ENCODE data around the gene CCNL2. TPM values are rescaled to one million over a fixed set of nuclear protein-coding genes. Genes with fewer than 3 reads are reported as not detected.

The CCNL2 gene
- total and polyA plus RNA-seq, 2 of the 13 experiments (the other 11 are each of a cell fraction or from before 2014, with no cell fraction given) = 105 to 340 TPM

GRCh38 chr1:1432951-1433803 is 34.0 kb upstream of the CCNL2 start (continued):
- TF ChIP-seq ZGPAT (CRISPR knock-in tag; IDR thresholded peaks at IDR 0.05) = peak; percentile 93
- TF ChIP-seq ZBTB39 (CRISPR knock-in tag; IDR thresholded peaks at IDR 0.05) = peak; percentile 64; the same call in 1 of the 2 replicates
- no peak for TF ChIP-seq MTF2 (CRISPR knock-in tag; IDR thresholded peaks at IDR 0.05; ENCODE audit: borderline replicate concordance)
- TF ChIP-seq CREB1 (IDR thresholded peaks at IDR 0.05) = peak; percentile 2; the same call in 1 of the 2 replicates
- TF ChIP-seq CREB1 (CRISPR knock-in tag; IDR thresholded peaks at IDR 0.05) = no peak

- no peaks in the 10 kb centered on the region for H3K27me3 ChIP-seq (ENCODE audit: control insufficient read depth in 1 of 2, insufficient read depth in 2 of 2, low read length in 2 of 2)
- H2AFZ ChIP-seq (ENCODE audit: low read length) = no peak overlapping the region
- H4K20me1 ChIP-seq (ENCODE audit: insufficient read depth, low read length) = no peaks in the 10 kb centered on the region
- DNase-seq (ENCODE audit: low spot score) (no peak), ATAC-seq (peak; percentile 7), FAIRE-seq (no peak)
- peak overlapping the region; percentile 89 for H3K4me2 ChIP-seq (ENCODE audit: low read depth, low read length)
- WGBS (ENCODE audit: low lambda C conversion rate) = 0% methylated on average over 6 of the region's 28 CpGs
- ChIA-PET CTCF (ENCODE audit: low intra/inter-chr PET ratio, low total read pairs) (no interaction called here), POLR2A (interaction anchor here (0.7 to 11.0 kb wide), 16 partner anchors 8 to 246 kb away, joined by 3 to 355 read pairs (median 10); partner anchors contain the start of genes ANKRD65, AURKAIP1, CCNL2 and MIB2)
- TSS peak; percentile 52 for BruUV-seq (replicated peaks)
- peak overlapping the region; percentile 88 for H3K9ac ChIP-seq (ENCODE audit: insufficient read depth, low read depth, low read length)
- H3K36me3 ChIP-seq (replicated peaks in 1 of 2; ENCODE audit: control insufficient read depth in 1 of 2, insufficient read depth in 2 of 2, low read length in 2 of 2) = no peaks in the 10 kb centered on the region; a peak in 1 of 5 replicates
- no peaks in the 10 kb centered on the region for H3K9me3 ChIP-seq (ENCODE audit: low read length)
- H3K27ac ChIP-seq (ENCODE audit: extremely low read length, insufficient read depth, low read length) = peak overlapping the region; percentile 94
- intact Hi-C loops (cut with micrococcal nuclease; ENCODE audit: unreplicated experiment) (no loop called here), in situ Hi-C loops (cut with HindIII; ENCODE audit: extremely low pct_ligation_motif_present, low pct_unique_long_range_greater_than_20kb) (no loop called here)
- peaks cover 25% of the 10 kb centered on the region for H3K79me2 ChIP-seq (ENCODE audit: insufficient read depth, low read length)
- H3K4me1 ChIP-seq (ENCODE audit: insufficient read depth, low read length) = peaks cover 52% of the 10 kb centered on the region
- H3K4me3 ChIP-seq (replicated peaks in 1 of 3; ENCODE audit: insufficient read depth in 1 of 3, low read depth in 2 of 3, low read length in 3 of 3) = peak overlapping the region; percentile 72 to 88 (median 79)
- TF ChIP-seq ZNF772 (CRISPR knock-in tag; IDR thresholded peaks at IDR 0.05) = peak; percentile 69; the same call in 1 of the 2 replicates
- TF ChIP-seq SRSF1 (optimal IDR thresholded peaks at IDR 0.05; ENCODE audit: low read depth, low read length) = no peak
- no peak for TF ChIP-seq MAZ (IDR thresholded peaks at IDR 0.05; ENCODE audit: borderline replicate concordance, low read depth, low read length)
- TF ChIP-seq MAZ (CRISPR knock-in tag; IDR thresholded peaks at IDR 0.05; ENCODE audit: low read depth) = 0 out of 2 replicates have a peak, but pooled peaks have one; percentile 12
- TF ChIP-seq HNRNPL (IDR thresholded peaks at IDR 0.05; ENCODE audit: low read depth, low read length) = peak; percentile 23
- 0 out of 2 replicates have a peak, but pooled peaks have one; percentile 21 for TF ChIP-seq ZSCAN21 (CRISPR knock-in tag; IDR thresholded peaks at IDR 0.05; ENCODE audit: borderline replicate concordance)
- TF ChIP-seq ZNF737 (CRISPR knock-in tag; IDR thresholded peaks at IDR 0.05; ENCODE audit: borderline replicate concordance) = 0 out of 2 replicates have a peak, but pooled peaks have one; percentile 41
- TF ChIP-seq ZNF513 (CRISPR knock-in tag; conservative IDR thresholded peaks at IDR 0.05) = no peak
Observed at GRCh38 chr1:1432274-1432950, 33.3 kb upstream of the CCNL2 start.
